ENCODE results near the gene RAB2B. TPM values are rescaled to one million over a fixed set of nuclear protein-coding genes. Genes with fewer than 3 reads are reported as not detected.
A peak's percentile ranks its signal among the peaks of the same experiment; 100 is the strongest.

Gene RAB2B
- 10.0 TPM for total RNA-seq (2013)
- polyA plus RNA-seq (1 to 10 TPM; 2.1 to 9.9 (median 5.1) TPM), polyA minus RNA-seq (3.7 and 4.4 TPM in 2 replicates), total RNA-seq (12.4 to 28.7 (median 17.6) reads per million in 11 experiments)

- peak; percentile 97 for DNase-seq
- intact Hi-C loops (cut with micrococcal nuclease): loop anchor here (1.0 kb wide), 3 partner anchors 20 to 34 kb away; partner anchors contain the start of genes CHD8 (in 1 of the 2) and METTL3 (in 1 of the 2)
- WGBS (ENCODE audit: insufficient coverage): under 1% methylated on average over 36 of the region's 49 CpGs
- Histone ChIP-seq H3K27ac (ENCODE audit: low read depth in 1 of 2, low read length in 2 of 2) (peak within 1 kb of the TSS; percentile 84 to 95), H3K4me3 (replicated peaks in 1 of 3; ENCODE audit: low read depth in 2 of 3, low read length in 3 of 3) (peak within 1 kb of the TSS; percentile 58 to 100 (median 97)), H4K20me1 (ENCODE audit: insufficient read depth, low read length) (peaks cover 6% of the 10 kb centered on the region), H3K36me3 (replicated peaks in 1 of 2; ENCODE audit: control insufficient read depth in 1 of 2, insufficient read depth in 2 of 2, low read length in 2 of 2) (peaks cover 21 to 48% of the 10 kb centered on the region in 2 donors), H3K9ac (ENCODE audit: insufficient read depth, low read length, poor library complexity, severe bottlenecking) (peak within 1 kb of the TSS; percentile 85), H3K79me2 (ENCODE audit: insufficient read depth, low read length) (peaks cover 59% of the 10 kb centered on the region), H2AFZ (ENCODE audit: insufficient read depth, low read depth, low read length, poor library complexity, severe bottlenecking) (peak within 1 kb of the TSS; percentile 89), H3K9me3 (replicated peaks in 1 of 2; ENCODE audit: control insufficient read depth in 1 of 2, insufficient read depth in 1 of 2, low read length in 2 of 2) (no peaks in the 10 kb centered on the region), H3K4me2 (replicated peaks; ENCODE audit: extremely low read depth, low read length, poor library complexity, severe bottlenecking) (peak within 1 kb of the TSS; percentile 91), H3K27me3 (ENCODE audit: control insufficient read depth in 2 of 2, insufficient read depth in 2 of 2, low read length in 2 of 2) (no peaks in the 10 kb centered on the region), H3K4me1 (ENCODE audit: control insufficient read depth in 1 of 2, insufficient read depth in 2 of 2, low read length in 2 of 2) (peaks cover 12 to 26% of the 10 kb centered on the region in 2 donors)
- Mint-ChIP-seq H3K4me1 (peaks cover 18% of the 10 kb centered on the region), H3K27me3 (ENCODE audit: low read depth in 3 of 3) (peaks cover 0 to 1% (median 0%) of the 10 kb centered on the region in 3 donors), H3K9me3 (no peaks in the 10 kb centered on the region), H3K4me3 (peak within 1 kb of the TSS; percentile 100), H3K36me3 (peaks cover 38 to 48% of the 10 kb centered on the region in 2 donors), H3K27ac (peak within 1 kb of the TSS; percentile 99 to 100 (median 100))
- TF ChIP-seq CTCF (IDR thresholded peaks at IDR 0.05): peak; percentile 97
Measured at GRCh38 chr14:21476925-21477681, at the start of gene RAB2B, which contains the start of gene TOX4. Gene RAB2B, minus strand, starts transcription at chr14:21476959. Its CDS starts 87 bp downstream, at chr14:21476872. Gene TOX4, plus strand, starts transcription at chr14:21477195. Its CDS starts 84 bp downstream, at chr14:21477279.

GRCh38 chr14:21525962-21526671 is 49.4 kb upstream of the RAB2B start, which contains the start of gene SALL2:
Gene SALL2, minus strand, starts transcription at chr14:21526346. Its CDS starts 219 bp downstream, at chr14:21526127.
- no peak for DNase-seq
- H3K9me3 Mint-ChIP-seq: peaks cover 0 to 4% (median 0%) of the 10 kb centered on the region in 7 donors
- Histone ChIP-seq H3K36me3 (replicated peaks in 1 of 2; ENCODE audit: control insufficient read depth in 1 of 2, insufficient read depth in 2 of 2, low read length in 2 of 2) (no peaks in the 10 kb centered on the region), H3K4me1 (ENCODE audit: control insufficient read depth in 1 of 2, insufficient read depth in 2 of 2, low read length in 2 of 2) (peaks cover 13 to 19% of the 10 kb centered on the region in 2 donors), H3K9me3 (replicated peaks in 1 of 2; ENCODE audit: control insufficient read depth in 1 of 2, insufficient read depth in 1 of 2, low read length in 2 of 2) (no peaks in the 10 kb centered on the region), H3K4me3 (replicated peaks in 1 of 3; ENCODE audit: low read depth in 2 of 3, low read length in 3 of 3) (peak within 1 kb of the TSS; percentile 42 to 74 (median 47)), H3K27me3 (ENCODE audit: control insufficient read depth in 2 of 2, insufficient read depth in 2 of 2, low read length in 2 of 2) (peaks cover 10 to 23% of the 10 kb centered on the region in 2 donors), H3K4me2 (replicated peaks; ENCODE audit: extremely low read depth, low read length, poor library complexity, severe bottlenecking) (peak within 1 kb of the TSS; percentile 81), H4K20me1 (ENCODE audit: insufficient read depth, low read length) (no peaks in the 10 kb centered on the region), H3K9ac (ENCODE audit: insufficient read depth, low read length, poor library complexity, severe bottlenecking) (peak within 1 kb of the TSS; percentile 32), H2AFZ (ENCODE audit: insufficient read depth, low read depth, low read length, poor library complexity, severe bottlenecking) (peak within 1 kb of the TSS; percentile 71), H3K27ac (ENCODE audit: low read depth in 1 of 2, low read length in 2 of 2) (no peak within 1 kb of the TSS), H3K79me2 (ENCODE audit: insufficient read depth, low read length) (no peaks in the 10 kb centered on the region)
- H3K27me3 Mint-ChIP-seq (ENCODE audit: low read depth in 3 of 3): peaks cover 38 to 52% (median 48%) of the 10 kb centered on the region in 3 donors
- no peak for TF ChIP-seq CTCF (IDR thresholded peaks at IDR 0.05)
- H3K4me3 Mint-ChIP-seq: peak within 1 kb of the TSS; percentile 75 to 82
- 0% methylated on average over 19 of the region's 43 CpGs for WGBS (ENCODE audit: insufficient coverage)
- intact Hi-C loops (cut with micrococcal nuclease): no loop called here
- no peak within 1 kb of the TSS for H3K27ac Mint-ChIP-seq
- H3K4me1 Mint-ChIP-seq: peaks cover 14% of the 10 kb centered on the region
- peaks cover 0 to 2% of the 10 kb centered on the region in 2 donors for H3K36me3 Mint-ChIP-seq

Measured in CD14-positive monocyte (primary cell).